ENCODE measurements around the gene FBXW11.

DNA sequence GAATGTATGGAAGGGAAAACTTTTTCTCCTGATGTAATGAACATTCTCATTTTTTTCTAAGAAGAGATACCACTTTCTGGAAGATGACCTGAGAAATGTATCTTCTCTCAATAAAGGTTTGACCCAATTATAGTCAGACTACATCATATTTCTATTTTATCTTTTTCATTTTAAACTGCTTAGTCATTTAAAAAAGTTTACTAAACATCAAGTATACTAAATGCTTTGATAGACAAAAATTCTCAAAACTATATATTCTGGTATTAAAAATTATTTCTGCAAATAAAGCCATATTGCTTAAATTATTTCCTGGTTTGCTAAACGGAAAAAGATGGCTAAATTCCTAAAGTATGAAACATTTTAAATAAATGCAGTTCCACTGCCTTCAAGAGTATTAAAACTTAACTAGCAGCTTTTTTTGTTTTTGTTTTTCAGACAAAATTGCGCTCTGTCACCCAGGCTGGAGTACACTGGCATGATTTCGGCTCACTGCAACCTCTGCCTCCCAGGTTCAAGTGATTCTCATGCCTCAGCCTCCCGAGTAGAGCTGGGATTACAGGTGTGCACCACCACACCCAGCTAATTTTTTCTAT lies 37.1 kb downstream of the FBXW11 start:
- TF ChIP-seq, protein P1, sequence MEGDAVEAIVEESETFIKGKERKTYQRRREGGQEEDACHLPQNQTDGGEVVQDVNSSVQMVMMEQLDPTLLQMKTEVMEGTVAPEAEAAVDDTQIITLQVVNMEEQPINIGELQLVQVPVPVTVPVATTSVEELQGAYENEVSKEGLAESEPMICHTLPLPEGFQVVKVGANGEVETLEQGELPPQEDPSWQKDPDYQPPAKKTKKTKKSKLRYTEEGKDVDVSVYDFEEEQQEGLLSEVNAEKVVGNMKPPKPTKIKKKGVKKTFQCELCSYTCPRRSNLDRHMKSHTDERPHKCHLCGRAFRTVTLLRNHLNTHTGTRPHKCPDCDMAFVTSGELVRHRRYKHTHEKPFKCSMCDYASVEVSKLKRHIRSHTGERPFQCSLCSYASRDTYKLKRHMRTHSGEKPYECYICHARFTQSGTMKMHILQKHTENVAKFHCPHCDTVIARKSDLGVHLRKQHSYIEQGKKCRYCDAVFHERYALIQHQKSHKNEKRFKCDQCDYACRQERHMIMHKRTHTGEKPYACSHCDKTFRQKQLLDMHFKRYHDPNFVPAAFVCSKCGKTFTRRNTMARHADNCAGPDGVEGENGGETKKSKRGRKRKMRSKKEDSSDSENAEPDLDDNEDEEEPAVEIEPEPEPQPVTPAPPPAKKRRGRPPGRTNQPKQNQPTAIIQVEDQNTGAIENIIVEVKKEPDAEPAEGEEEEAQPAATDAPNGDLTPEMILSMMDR (conservative IDR thresholded peaks at IDR 0.05; ENCODE audit: low read depth, low read length), result no peak
- no peak for TF ChIP-seq EZH2phosphoT487 (IDR thresholded peaks at IDR 0.05; ENCODE audit: borderline replicate concordance, low read length)

Data from PC-3 (cell line).